GM12878 (cell line): ENCODE measurements around the gene STAT3. TPM values are rescaled to one million over a fixed set of nuclear protein-coding genes. Genes with fewer than 3 reads are reported as not detected.

Experiments used
- BCL11A ChIP-seq: IDR thresholded peaks from 2 replicates; pipeline ENCODE4 v1.6.1; 2011; ENCODE audit warnings: low read depth, low read length
- CEBPB ChIP-seq, 2 experiments: fragments of 150-350 bp in 1 of 2; IDR thresholded peaks; 2 replicates each; pipeline ENCODE4 v1.6.1; 2012 to 2014; ENCODE audit warnings: low read depth in 2 of 2, low read length in 2 of 2, borderline replicate concordance in 1 of 2, inconsistent platforms in 1 of 2
- CHD1 ChIP-seq: IDR thresholded peaks from 2 replicates; pipeline ENCODE4 v1.6.1; 2012; ENCODE audit warnings: low read depth, low read length, improper control_type of control experiment
- CHD4 ChIP-seq: fragments of 200-600 bp; sonication (generic); IDR thresholded peaks from 2 replicates; pipeline ENCODE4 v1.6.1; 2016; ENCODE audit warnings: mild to moderate bottlenecking
- EED ChIP-seq: sonication (generic); IDR thresholded peaks from 2 replicates; pipeline ENCODE4 v1.6.1; 2016; ENCODE audit warnings: antibody characterized with exemption, low read depth
- FOXM1 ChIP-seq: IDR thresholded peaks from 2 replicates; pipeline ENCODE4 v1.6.1; 2012; ENCODE audit warnings: low read depth, mild to moderate bottlenecking, inconsistent platforms, low read length, moderate library complexity
- HDAC6 ChIP-seq: fragments of 200-600 bp; sonication (generic); IDR thresholded peaks from one replicate; pipeline ENCODE4 v1.8.0; 2017; ENCODE audit warnings: antibody characterized with exemption; ENCODE audit not compliant: unreplicated experiment
- MTA2 ChIP-seq: fragments of 450-650 bp; IDR thresholded peaks from 2 replicates; pipeline ENCODE4 v1.6.1; 2016; ENCODE audit warnings: low read depth, mild to moderate bottlenecking, moderate library complexity
- MTA3 ChIP-seq: IDR thresholded peaks from 2 replicates; pipeline ENCODE4 v1.6.1; 2012; ENCODE audit warnings: low read length, inconsistent platforms, borderline replicate concordance
- NFXL1 ChIP-seq: fragments of 450-650 bp; IDR thresholded peaks from 2 replicates; pipeline ENCODE4 v1.6.1; 2017; ENCODE audit warnings: antibody characterized with exemption, mild to moderate bottlenecking, borderline replicate concordance
- NFYA ChIP-seq: IDR thresholded peaks from 2 replicates; pipeline ENCODE4 v1.6.1; 2011; ENCODE audit warnings: low read depth, mild to moderate bottlenecking, low read length, improper control_type of control experiment, borderline replicate concordance
- NR2C1 ChIP-seq: fragments of 450-650 bp; IDR thresholded peaks from 2 replicates; pipeline ENCODE4 v1.6.1; 2017; ENCODE audit warnings: antibody characterized with exemption, mild to moderate bottlenecking, moderate library complexity
- POU2F2 ChIP-seq: IDR thresholded peaks from 3 replicates; pipeline ENCODE4 v1.6.1; 2011; ENCODE audit warnings: low read depth, mild to moderate bottlenecking, low read length, borderline replicate concordance
- RAD21 ChIP-seq: IDR thresholded peaks from 2 replicates; pipeline ENCODE4 v1.6.1; 2011; ENCODE audit warnings: mild to moderate bottlenecking, low read depth, low read length, moderate library complexity; ENCODE audit not compliant: insufficient read depth
- RAD51 ChIP-seq: fragments of 450-650 bp; IDR thresholded peaks from 2 replicates; pipeline ENCODE4 v1.6.1; 2016; ENCODE audit warnings: moderate library complexity, mild to moderate bottlenecking, inconsistent platforms
- SMC3 ChIP-seq: IDR thresholded peaks from 2 replicates; pipeline ENCODE4 v1.6.1; 2011; ENCODE audit warnings: low read length, improper control_type of control experiment, borderline replicate concordance
- STAT1 ChIP-seq: fragments of 450-650 bp; conservative IDR thresholded peaks from 2 replicates; pipeline ENCODE4 v1.6.1; 2014; ENCODE audit warnings: antibody characterized with exemption, mild to moderate bottlenecking
- TAF1 ChIP-seq: IDR thresholded peaks from 2 replicates; pipeline ENCODE4 v1.6.1; 2011; ENCODE audit warnings: mild to moderate bottlenecking, low read depth, low read length, borderline replicate concordance
- TARDBP ChIP-seq: IDR thresholded peaks from 2 replicates; pipeline ENCODE4 v1.6.1; 2016; ENCODE audit warnings: borderline replicate concordance
- ZNF207 ChIP-seq: fragments of 450-650 bp; IDR thresholded peaks from 2 replicates; pipeline ENCODE4 v1.6.1; 2014; ENCODE audit warnings: antibody characterized with exemption, mild to moderate bottlenecking, borderline replicate concordance
- ZNF217 ChIP-seq: fragments of 450-650 bp; IDR thresholded peaks from 2 replicates; pipeline ENCODE4 v1.6.1; 2017; ENCODE audit warnings: antibody characterized with exemption, mild to moderate bottlenecking
- ZNF384 ChIP-seq: IDR thresholded peaks from 2 replicates; pipeline ENCODE4 v1.6.1; 2012; ENCODE audit warnings: low read depth, mild to moderate bottlenecking, low read length, improper control_type of control experiment, borderline replicate concordance
- ZSCAN29 ChIP-seq: fragments of 450-650 bp; IDR thresholded peaks from 2 replicates; pipeline ENCODE4 v1.6.1; 2017; ENCODE audit warnings: mild to moderate bottlenecking, moderate library complexity
- polyA plus RNA-seq, 11 experiments: library from polyadenylated mRNA; depleted of rRNA in 4 of 11; unstranded in 6 of 11; stranded (reverse) in 5 of 11; fragments of >200 nt; fragmentation: Nextera tagmentation in 4 of 11; fragmentation: Illumina TruSeq in 1 of 11; extraction: Ambion mirVana in 4 of 11; extraction: Trizol in 1 of 11; gene quantifications; 1 replicate in 1 of 11; 2 replicates in 10 of 11; pipeline versions ENCODE4 v1.2.1 to v1.2.3, GENCODE V29; 2011 to 2016; ENCODE audit warnings: inconsistent platforms in 2 of 11, missing spikeins in 2 of 11, low read depth in 1 of 11
- total RNA-seq, 4 experiments: library from RNA; depleted of rRNA in 3 of 4; stranded (reverse); fragments of >200 nt in 3 of 4; fragmentation: Illumina TruSeq in 1 of 4; extraction: Trizol in 1 of 4; gene quantifications; 2 replicates each; pipeline versions ENCODE4 v1.2.1 to v1.2.3, GENCODE V29; 2013 to 2021
- TF ChIP-seq, protein P1 (sequence below): IDR thresholded peaks from 2 replicates; pipeline ENCODE4 v1.6.1; 2012; ENCODE audit warnings: low read depth, low read length, improper control_type of control experiment
- TF ChIP-seq, protein P2 (sequence below): fragments of 450-650 bp; formaldehyde crosslinking; IDR thresholded peaks from 2 replicates; pipeline ENCODE4 v1.4.0; 2022; ENCODE audit warnings: mild to moderate bottlenecking, moderate library complexity
- TF ChIP-seq, protein P3 (sequence below): IDR thresholded peaks from 2 replicates; pipeline ENCODE4 v1.6.1; 2011; ENCODE audit warnings: borderline replicate concordance, low read depth, mild to moderate bottlenecking, moderate library complexity, low read length; ENCODE audit not compliant: insufficient read depth, poor library complexity, severe bottlenecking
- TF ChIP-seq, protein P4 (sequence below): fragments of 450-650 bp; IDR thresholded peaks from 2 replicates; pipeline ENCODE4 v1.6.1; 2014; ENCODE audit warnings: mild to moderate bottlenecking

STAT3 gene
- total and polyA plus RNA-seq, 10 of the 15 experiments (the other 5 are each of a cell fraction or from before 2014, with no cell fraction given) = 18.4 to 96.4 (median 60.9) TPM

DNA sequence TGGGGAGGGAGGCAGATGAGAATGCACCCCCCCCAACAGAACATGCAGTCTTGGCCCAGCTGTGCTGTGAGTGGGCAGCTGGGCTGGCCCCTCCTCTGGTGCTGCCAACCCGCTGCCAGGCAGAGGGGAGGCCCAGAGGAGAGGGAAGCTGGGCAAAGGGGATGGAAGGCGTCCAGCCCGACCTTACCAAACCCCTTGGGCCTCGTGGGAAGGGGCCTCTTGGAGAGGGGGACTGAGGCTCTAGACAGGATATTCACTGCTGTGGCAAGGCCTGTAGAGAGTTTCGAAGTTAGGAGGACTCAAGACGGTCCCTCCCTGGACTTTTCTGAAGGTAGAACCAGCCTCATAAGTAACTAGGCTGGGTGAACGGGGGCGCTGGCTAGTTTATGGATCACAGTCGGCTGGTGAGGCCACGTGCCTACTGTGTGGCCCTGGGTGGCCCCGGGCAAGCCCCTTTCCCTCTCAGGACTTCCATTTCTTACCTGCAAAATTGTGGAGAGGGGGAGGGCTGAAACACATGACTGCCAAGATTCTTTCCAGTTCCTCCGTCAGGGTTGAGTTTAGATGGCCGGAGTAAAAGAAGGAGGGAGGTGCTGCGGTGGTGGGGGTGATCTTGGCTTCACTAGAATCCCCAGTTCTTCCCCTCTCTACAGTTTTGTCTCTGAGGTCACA is 100.8 kb downstream of the STAT3 start (continued):
- no peak for TF ChIP-seq CEBPB (IDR thresholded peaks at IDR 0.05; ENCODE audit: borderline replicate concordance in 1 of 2, low read depth in 2 of 2, low read length in 2 of 2)
- TF ChIP-seq, protein P1, sequence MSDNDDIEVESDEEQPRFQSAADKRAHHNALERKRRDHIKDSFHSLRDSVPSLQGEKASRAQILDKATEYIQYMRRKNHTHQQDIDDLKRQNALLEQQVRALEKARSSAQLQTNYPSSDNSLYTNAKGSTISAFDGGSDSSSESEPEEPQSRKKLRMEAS = no peak
- no peak for TF ChIP-seq NR2C1
- TF ChIP-seq TARDBP = no peak
- TF ChIP-seq, protein P2, sequence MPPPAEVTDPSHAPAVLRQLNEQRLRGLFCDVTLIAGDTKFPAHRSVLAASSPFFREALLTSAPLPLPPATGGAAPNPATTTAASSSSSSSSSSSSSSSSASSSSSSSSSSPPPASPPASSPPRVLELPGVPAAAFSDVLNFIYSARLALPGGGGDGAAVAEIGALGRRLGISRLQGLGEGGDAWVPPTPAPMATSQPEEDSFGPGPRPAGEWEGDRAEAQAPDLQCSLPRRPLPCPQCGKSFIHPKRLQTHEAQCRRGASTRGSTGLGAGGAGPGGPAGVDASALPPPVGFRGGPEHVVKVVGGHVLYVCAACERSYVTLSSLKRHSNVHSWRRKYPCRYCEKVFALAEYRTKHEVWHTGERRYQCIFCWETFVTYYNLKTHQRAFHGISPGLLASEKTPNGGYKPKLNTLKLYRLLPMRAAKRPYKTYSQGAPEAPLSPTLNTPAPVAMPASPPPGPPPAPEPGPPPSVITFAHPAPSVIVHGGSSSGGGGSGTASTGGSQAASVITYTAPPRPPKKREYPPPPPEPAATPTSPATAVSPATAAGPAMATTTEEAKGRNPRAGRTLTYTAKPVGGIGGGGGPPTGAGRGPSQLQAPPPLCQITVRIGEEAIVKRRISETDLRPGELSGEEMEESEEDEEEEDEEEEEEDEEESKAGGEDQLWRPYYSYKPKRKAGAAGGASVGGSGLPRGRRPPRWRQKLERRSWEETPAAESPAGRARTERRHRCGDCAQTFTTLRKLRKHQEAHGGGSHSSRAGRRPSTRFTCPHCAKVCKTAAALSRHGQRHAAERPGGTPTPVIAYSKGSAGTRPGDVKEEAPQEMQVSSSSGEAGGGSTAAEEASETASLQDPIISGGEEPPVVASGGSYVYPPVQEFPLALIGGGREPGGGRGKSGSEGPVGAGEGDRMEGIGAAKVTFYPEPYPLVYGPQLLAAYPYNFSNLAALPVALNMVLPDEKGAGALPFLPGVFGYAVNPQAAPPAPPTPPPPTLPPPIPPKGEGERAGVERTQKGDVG (CRISPR knock-in tag) = no peak
- TF ChIP-seq RAD51 = peak; percentile 70
- peak; percentile 91; the same call in 1 of the 2 replicates for TF ChIP-seq CHD1
- TF ChIP-seq NFYA = no peak
- TF ChIP-seq ZSCAN29 = no peak
- TF ChIP-seq TAF1 = no peak
- TF ChIP-seq CHD4 = no peak
- TF ChIP-seq BCL11A = no peak
- TF ChIP-seq ZNF207 = 0 out of 2 replicates have a peak, but pooled peaks have one; percentile 59
- TF ChIP-seq, protein P3, sequence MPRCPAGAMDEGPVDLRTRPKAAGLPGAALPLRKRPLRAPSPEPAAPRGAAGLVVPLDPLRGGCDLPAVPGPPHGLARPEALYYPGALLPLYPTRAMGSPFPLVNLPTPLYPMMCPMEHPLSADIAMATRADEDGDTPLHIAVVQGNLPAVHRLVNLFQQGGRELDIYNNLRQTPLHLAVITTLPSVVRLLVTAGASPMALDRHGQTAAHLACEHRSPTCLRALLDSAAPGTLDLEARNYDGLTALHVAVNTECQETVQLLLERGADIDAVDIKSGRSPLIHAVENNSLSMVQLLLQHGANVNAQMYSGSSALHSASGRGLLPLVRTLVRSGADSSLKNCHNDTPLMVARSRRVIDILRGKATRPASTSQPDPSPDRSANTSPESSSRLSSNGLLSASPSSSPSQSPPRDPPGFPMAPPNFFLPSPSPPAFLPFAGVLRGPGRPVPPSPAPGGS = no peak
- no peak for TF ChIP-seq ZNF217
- no peak for TF ChIP-seq MTA3
- no peak for TF ChIP-seq STAT1
- no peak for TF ChIP-seq SMC3
- no peak for TF ChIP-seq RAD21
- TF ChIP-seq, protein P4, sequence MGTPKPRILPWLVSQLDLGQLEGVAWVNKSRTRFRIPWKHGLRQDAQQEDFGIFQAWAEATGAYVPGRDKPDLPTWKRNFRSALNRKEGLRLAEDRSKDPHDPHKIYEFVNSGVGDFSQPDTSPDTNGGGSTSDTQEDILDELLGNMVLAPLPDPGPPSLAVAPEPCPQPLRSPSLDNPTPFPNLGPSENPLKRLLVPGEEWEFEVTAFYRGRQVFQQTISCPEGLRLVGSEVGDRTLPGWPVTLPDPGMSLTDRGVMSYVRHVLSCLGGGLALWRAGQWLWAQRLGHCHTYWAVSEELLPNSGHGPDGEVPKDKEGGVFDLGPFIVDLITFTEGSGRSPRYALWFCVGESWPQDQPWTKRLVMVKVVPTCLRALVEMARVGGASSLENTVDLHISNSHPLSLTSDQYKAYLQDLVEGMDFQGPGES = no peak
- 0 out of 2 replicates have a peak, but pooled peaks have one; percentile 35 for TF ChIP-seq MTA2
- TF ChIP-seq NFXL1 = no peak
- TF ChIP-seq FOXM1 = no peak
- no peak for TF ChIP-seq HDAC6
- no peak for TF ChIP-seq ZNF384
- 0 out of 3 replicates have a peak, but pooled peaks have one; percentile 18 for TF ChIP-seq POU2F2
- TF ChIP-seq EED = no peak
